ENCODE measurements around the gene AURKAIP1. TPM values are rescaled to one million over a fixed set of nuclear protein-coding genes. Genes with fewer than 3 reads are reported as not detected.

AURKAIP1 gene
- total and polyA plus RNA-seq, 9 of the 15 experiments (the other 6 are each of a cell fraction or from before 2014, with no cell fraction given) = 7.8 to 478 (median 92.0) TPM

GRCh38 chr1:1422465-1423244 is 47.6 kb upstream of the AURKAIP1 start (continued):
- TF ChIP-seq PYGO2 (tag; IDR thresholded peaks at IDR 0.05) (peak; percentile 86; the same call in 1 of the 2 replicates), ZNF79 (CRISPR knock-in tag; IDR thresholded peaks at IDR 0.05; ENCODE audit: low read depth) (no peak), HDAC3 (IDR thresholded peaks at IDR 0.05; ENCODE audit: borderline replicate concordance, partially characterized antibody) (no peak), ETV6 (IDR thresholded peaks at IDR 0.05; ENCODE audit: borderline replicate concordance in 1 of 2, low read depth in 2 of 2, low read length in 1 of 2) (peak; percentile 83 to 93), ETV6 (CRISPR knock-in tag; IDR thresholded peaks at IDR 0.05; ENCODE audit: borderline replicate concordance) (no peak), XRCC4 (IDR thresholded peaks at IDR 0.05; ENCODE audit: extremely low read depth, insufficient read depth, insufficient read length) (no peak), USF2 (CRISPR knock-in tag; IDR thresholded peaks at IDR 0.05) (no peak), STAT5A (IDR thresholded peaks at IDR 0.05; ENCODE audit: borderline replicate concordance, low read length) (peak; percentile 59), SOX6 (IDR thresholded peaks at IDR 0.05) (no peak), SAP30 (IDR thresholded peaks at IDR 0.05; ENCODE audit: borderline replicate concordance, insufficient read depth, low read depth, low read length, poor library complexity, severe bottlenecking) (no peak), CEBPZ (IDR thresholded peaks at IDR 0.05; ENCODE audit: borderline replicate concordance, low read depth, low read length) (no peak), E2F1 (CRISPR knock-in tag; IDR thresholded peaks at IDR 0.05) (no peak), DACH1 (IDR thresholded peaks at IDR 0.05; ENCODE audit: partially characterized antibody) (no peak), BRF1 (IDR thresholded peaks at IDR 0.05; ENCODE audit: borderline replicate concordance, extremely low read depth, insufficient read length) (no peak), ZKSCAN1 (IDR thresholded peaks at IDR 0.05; ENCODE audit: low read depth, low read length) (no peak), ZNF23 (CRISPR knock-in tag; IDR thresholded peaks at IDR 0.05) (no peak), RBM39 (optimal IDR thresholded peaks at IDR 0.05; ENCODE audit: low read depth, low read length) (no peak), ZBTB2 (IDR thresholded peaks at IDR 0.05) (no peak), ZNF583 (CRISPR knock-in tag; IDR thresholded peaks at IDR 0.05) (peak; percentile 97), KHSRP (IDR thresholded peaks at IDR 0.05) (no peak), NCOA1 (IDR thresholded peaks at IDR 0.05; ENCODE audit: low read depth) (no peak), STAG1 (CRISPR knock-in tag; IDR thresholded peaks at IDR 0.05; ENCODE audit: borderline replicate concordance) (no peak)

Measured in K562 (cell line).